HG02610 (cell line): ENCODE data around the gene ARSG.
"Not testable (repeated sequence)": the region's sequence is repeated elsewhere in the genome, so short reads cannot be mapped to it uniquely, and the experiment has no call there.

Experiments
- ATAC-seq: cut with Tn5 transposase; IDR thresholded peaks from one replicate; pipeline ENCODE4 v1.9.1; 2021; ENCODE audit warnings: mild to moderate bottlenecking, moderate library complexity; ENCODE audit not compliant: unreplicated experiment

Gene ARSG

GRCh38 chr17:68368387-68368786 is 77.1 kb downstream of the ARSG start:
- ATAC-seq = no peak

GRCh38 chr17:68375566-68375965 is 84.3 kb downstream of the ARSG start:
- ATAC-seq = no peak

DNA sequence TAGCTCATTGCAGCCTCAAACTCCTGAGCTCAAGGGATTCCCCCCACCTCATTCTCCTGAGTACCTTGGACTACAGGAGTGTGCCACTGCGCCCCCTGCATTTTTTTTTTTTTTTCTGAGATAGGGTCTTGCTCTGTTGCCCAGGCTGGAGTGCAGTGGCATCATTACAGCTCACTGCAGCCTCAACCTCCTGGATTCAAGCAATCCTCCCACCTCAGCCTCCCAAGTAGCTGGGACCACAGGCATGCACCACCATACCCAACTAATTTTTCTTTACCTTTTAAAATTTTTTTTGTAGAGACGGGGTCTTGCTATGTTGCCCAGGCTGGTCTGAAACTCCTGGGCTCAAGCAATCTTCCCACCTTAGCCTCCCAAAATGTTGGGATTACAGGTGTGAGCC is 84.9 kb downstream of the ARSG start:
- ATAC-seq = not testable (repeated sequence)

- no peak for ATAC-seq
These were observed 86.5 kb downstream of the ARSG start for GRCh38 chr17:68377771-68378267.

DNA sequence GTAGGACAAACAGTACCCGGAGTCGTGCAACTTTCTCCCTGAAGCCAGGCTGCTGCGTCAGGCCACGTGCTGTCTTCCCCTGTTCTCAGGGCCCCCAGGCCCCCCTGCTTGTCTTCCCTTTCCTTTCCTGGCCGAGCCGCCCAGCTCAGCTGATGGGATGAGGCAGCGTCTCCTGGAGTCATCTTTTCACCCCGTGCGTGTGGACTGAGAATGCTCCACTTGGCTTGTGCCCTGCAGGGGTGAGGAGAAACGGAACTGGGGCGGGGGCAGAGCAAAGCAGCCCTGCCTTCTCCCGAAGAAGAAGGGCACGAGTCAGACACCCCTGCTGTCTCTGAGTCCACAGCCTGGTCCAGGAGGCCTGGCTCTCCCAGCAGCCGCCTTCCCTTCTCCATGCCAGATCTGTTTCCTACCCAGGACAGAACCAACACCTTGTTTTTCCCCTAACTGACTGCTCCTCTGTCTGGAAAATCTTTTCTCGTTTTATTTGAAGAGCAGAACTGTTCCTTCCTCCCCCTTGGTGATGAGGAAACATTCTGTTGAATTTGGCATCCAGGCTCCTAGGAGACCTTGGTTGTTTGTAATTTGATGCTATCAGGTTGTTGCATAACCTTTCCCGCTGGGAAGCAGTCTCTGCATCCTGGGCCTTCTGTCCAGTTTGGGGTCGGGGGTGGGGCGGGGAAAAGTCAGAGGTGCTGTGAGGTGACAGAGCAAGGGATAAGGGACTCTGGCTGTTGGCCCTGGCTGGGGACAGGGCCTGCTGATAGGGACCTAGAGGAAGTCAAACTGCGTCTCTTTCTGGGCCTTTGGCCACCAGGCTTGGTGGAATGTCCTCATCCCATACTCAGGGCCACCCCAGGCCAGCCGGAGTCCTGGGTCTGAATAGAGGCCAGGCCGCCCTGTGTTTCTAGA is 87.2 kb downstream of the ARSG start:
- no peak for ATAC-seq

DNA sequence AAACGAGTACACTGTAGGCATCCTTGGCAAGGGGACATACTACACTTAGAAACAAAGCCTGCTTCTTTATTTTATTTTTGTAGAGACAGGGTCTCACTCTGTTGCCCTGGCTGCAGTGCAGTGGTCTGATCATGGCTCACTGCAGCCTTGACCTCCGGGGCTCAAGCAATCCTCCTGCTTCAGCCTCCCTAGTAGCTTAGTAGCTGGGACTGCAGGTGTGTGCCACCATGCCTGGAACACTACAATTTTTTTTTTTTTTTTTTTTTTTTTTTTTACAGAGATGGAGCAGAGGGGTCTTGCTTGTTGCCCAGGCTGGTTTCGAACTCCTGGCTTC is 87.8 kb downstream of the ARSG start:
- no peak for ATAC-seq

GRCh38 chr17:68379692-68380677 is 88.7 kb downstream of the ARSG start:
- no peak for ATAC-seq

DNA sequence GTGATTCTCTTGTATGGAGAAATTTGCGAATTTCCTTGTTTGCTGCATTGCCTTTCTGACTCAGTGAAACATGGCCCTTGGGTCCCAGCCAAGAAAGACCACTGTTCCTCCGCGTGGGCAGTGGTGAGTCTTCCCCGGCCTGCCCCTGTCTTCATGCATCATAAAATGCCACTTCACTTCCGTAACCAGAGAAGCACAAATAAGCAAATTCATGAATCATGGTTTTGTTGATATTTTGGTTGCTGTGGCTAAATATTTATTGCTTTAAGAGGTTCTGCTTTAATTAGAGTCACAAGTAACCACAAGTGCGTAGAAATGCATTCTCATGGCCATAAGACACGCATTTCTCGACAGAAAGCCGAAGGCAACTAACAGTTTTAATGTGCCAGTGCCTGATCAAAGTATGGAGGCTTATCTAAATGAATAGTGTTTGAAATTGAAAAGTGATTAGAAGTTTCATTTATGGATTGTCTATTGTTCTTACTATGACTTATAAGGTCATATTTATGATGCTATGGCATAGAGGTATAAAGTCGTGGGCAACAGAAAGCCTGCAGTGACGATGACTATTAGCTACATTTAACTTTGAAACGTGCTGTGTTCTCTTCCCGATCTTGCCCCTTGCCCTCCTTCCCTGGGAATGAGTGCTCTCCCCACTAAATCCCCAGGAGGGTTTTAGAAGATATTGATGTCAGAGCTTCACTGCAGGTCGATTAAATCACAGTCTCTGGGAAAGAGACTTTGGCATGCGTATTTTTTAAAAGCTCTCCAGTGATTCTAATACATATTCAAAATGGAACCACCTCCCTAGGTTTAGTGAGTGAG is 90.0 kb downstream of the ARSG start:
- ATAC-seq = no peak

GRCh38 chr17:68382582-68383085 is 91.3 kb downstream of the ARSG start:
- no peak for ATAC-seq

- ATAC-seq = no peak
These were observed 91.8 kb downstream of the ARSG start for GRCh38 chr17:68383120-68383442.

DNA sequence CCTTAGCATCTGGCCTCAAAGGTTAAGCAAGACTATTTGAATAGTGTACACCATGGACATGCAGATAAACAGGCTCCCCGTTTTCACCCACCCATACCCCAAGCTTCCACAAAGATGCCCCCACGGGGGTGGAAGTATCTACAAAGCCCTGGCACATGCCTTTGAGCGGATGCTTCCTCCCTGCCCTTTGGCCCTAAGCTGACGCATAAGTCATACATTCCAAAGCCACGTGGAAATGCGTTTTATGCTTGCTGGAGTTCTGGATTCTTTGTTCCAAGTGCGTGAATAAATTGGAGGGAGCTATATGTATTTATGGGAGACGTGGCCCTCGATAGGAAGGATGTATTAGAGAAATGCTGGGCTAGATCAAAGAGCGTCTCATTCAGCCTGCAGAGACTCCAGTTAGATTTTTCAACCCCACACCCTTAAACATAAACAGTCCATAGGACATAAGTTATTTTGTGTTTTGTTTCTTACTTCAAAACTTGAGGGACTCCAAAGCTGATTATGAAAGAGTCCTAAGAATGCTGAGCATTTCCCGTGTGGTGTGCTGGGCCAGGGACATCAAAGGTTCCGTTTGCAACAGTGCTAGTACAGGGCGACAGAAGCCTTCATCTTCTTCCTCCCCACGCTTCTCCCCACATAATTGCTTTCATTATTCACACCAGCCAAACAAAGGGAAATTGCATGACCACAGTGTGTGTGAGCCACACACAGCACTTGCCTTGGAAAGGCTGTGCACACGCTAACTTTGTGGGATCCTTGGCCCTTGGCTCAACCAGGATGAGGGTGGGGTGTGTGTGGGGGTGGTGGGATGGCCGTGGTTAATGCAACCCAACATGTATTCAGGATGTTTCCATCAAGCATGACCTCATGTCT is 92.4 kb downstream of the ARSG start:
- no peak for ATAC-seq

DNA sequence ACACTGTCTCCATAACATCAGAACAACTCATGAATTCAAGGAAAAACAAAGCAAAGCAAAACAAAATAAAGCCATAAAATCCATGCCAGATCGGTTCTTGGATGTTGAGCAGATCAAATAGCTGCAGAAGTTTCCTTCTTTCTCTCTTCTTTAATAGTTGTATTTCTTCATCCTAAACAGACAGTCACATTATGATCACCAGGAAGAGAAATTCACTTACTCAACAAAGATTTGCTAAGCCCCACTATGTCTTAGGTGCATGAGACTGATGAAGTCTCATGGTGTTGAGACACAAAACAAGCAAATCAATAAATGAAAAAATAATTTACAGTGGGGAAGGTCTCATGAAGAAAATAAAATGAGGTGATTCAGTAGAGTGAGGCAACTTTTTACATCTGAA is 93.2 kb downstream of the ARSG start:
- ATAC-seq = no peak

DNA sequence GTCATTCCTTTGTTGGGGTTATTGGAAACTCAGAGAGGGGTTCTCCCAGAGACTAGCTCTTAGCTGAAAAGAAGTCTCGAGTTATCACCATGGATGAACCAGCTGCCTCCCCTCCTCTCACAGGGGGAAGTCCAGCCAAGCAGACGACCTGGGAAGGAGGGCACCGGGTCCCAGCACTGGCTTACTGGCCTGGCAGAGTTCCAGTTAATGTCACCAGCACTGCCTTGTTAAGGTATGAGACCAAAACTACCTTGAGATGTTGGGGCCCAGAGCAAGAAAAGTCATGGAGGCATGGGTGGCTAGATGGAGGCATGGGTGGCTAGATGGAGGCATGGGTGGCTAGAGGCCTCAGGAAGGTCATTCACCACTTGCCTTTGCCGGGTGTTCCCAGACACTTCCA is 93.6 kb downstream of the ARSG start:
- ATAC-seq = no peak

GRCh38 chr17:68385490-68386215 is 94.4 kb downstream of the ARSG start:
- ATAC-seq = no peak

- no peak for ATAC-seq
These were observed 96.3 kb downstream of the ARSG start for GRCh38 chr17:68387435-68388218.

- ATAC-seq = no peak
These were observed 97.7 kb downstream of the ARSG start for GRCh38 chr17:68389041-68389440.

DNA sequence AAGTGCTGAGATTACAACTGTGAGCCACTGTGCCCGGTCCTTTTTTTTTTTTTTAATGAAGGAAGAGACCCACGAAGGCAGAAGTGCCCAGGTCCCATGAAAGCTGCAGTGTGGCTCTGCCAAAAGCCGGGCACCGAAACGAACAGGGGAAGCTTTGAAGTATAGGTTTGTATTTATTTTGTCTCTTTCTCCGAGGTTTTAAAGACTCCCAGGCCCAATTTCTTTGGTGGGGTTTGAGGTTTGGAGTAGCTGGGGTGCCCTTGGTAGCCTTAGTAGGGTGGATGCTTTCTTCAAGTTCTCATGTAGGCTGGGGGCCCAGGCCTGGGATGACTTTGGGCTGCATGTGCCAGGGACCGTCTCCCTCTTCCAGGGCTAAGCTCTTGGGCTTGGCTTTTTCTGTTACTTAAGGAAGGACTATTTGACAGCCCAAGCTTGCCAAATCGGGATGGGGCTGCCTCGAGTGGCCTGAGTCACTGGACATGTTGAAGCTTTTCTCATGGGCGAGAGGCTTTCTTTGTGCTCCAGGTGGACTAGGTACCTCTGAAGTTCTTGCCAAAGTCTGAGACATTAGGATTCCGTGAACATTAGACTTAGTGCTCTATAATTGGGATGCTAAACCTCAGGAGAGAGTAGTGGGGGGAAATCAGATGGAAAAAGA is 99.7 kb downstream of the ARSG start:
- no peak for ATAC-seq
